HG03280 (cell line): Measurements from ENCODE around the gene NUDT6.
"Not testable (repeated sequence)": the region's sequence is repeated elsewhere in the genome, so short reads cannot be mapped to it uniquely, and the experiment has no call there.

Source experiments
- ATAC-seq: cut with Tn5 transposase; IDR thresholded peaks from one replicate; pipeline ENCODE4 v1.9.1; 2021; ENCODE audit warnings: mild to moderate bottlenecking, moderate library complexity; ENCODE audit not compliant: unreplicated experiment

Gene NUDT6

DNA sequence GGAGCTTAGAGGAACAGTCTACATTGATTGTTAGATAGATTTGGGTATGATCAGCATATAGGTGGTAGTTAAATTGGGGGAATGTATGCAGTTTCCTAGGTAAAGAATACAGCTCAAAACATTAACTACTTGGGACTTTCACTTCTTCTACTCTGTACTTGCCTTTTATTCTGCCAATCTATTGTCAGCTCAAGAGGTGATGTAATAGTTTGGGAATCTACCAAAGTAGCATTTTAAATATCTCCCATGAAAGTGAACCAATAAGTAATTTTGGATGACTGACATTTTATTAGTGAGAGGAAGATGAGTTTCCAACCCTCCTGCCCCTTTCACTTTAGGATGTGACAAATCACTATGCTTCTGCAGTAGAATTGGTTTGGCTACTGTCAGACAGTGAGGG, 43.4 kb downstream of the NUDT6 start:
- ATAC-seq = no peak

DNA sequence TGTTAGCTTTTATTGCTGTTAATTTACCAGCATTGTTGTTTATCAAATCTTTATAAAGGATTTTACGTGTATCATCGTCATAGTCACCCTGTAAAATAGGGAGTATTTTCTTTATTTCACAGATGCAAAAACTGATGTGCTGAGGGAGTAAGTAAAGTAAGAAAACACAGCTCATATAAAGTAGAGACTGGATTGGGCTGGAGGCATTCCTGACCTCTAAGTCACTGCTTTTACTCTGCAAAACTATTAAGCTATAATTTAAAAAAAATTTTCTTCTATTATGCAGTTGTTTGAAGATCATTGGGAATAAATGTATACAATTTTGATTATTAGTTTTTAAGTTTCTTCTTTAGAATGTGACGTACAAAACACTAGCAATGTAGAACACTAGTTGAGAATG, 45.9 kb downstream of the NUDT6 start:
- ATAC-seq = no peak

DNA sequence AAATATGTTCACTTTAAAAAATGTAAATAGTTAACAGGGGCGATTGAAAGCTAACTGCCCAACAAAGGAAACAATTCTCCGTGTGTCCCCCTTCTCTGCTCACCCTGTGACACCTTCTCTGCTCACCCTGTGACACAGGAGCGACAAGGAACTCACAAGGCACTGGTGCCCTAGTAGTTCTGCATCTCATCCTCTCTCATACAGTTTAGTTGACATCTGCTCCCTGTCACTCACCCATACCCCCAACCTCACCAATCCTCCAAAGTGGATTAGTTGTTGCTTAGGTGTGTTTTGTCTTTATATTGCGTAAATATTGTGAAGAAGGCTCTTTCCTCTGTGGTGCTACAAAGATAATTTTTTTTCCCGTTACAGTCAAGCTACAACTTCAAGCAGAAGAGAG, 46.4 kb downstream of the NUDT6 start:
- no peak for ATAC-seq

DNA sequence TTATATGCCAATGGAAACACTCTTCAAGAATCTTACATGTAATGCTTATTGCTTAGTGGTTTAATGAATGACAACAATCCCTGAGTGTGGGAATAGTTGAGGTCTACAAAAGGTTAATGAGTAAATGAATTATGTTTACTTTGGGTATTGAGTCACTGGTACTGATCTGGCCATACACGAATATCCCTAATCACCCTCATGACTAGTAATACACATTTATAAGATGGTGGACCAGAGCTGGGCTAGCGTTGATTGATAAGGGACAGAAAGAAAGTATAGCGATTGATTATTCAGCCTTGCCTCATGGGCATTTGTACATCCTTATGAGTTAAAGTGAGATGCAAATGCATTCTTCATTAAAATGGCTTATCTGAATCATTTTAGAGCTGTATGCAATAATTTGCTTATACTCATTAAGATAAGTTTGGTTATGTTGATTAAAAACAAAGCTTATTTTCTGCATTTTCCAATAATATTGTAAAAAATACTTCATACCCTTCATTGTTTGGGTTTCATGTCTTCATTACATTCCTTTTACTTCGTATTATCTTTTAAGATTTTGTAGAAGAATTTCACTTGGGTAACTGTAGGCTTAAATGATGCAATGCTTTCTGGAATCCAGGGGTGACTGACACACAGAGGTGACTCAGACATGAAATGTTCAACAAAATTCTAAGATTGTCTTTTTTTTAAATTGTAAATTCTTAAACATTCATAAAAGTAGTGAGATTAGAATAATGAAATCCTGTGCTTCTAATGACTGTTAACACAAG, 48.4 kb downstream of the NUDT6 start:
- no peak for ATAC-seq

DNA sequence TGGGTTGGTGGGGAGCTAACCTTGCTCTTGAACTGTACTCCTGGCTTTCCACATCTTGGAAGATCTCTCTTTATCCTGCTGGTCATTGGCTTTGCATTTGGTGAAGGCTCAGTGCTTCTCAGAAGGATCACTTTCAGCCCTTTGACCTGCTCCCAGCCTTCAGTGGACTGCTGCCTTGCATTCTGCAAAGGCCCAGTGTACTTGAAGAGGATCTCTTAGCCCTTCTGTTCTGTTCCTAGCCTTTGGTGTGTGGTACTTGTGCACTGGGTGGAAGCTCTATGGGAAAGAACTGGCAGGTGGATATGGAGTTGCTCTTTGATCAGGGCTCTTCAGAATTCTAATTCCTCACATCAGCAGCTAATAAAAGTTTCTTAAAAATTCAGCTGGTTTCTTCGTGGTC, 49.3 kb downstream of the NUDT6 start:
- no peak for ATAC-seq

DNA sequence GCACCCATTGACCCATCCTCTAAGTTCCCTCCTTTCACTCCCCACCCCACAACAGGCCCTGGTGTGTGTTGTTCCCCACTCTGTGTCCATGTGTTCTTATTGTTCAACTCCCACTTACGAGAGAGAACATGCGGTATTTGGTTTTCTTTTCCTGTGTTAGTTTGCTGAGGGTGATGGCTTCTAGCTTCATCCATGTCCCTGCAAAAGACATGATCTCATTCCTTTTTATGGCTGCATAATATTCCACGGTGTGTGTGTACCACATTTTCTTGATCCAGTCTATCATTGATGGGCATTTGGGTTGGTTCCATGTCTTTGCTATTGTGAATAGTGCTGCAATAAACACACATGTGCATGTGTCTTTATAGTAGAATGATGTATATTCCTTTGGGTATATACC, 54.2 kb downstream of the NUDT6 start:
- not testable (repeated sequence) for ATAC-seq

DNA sequence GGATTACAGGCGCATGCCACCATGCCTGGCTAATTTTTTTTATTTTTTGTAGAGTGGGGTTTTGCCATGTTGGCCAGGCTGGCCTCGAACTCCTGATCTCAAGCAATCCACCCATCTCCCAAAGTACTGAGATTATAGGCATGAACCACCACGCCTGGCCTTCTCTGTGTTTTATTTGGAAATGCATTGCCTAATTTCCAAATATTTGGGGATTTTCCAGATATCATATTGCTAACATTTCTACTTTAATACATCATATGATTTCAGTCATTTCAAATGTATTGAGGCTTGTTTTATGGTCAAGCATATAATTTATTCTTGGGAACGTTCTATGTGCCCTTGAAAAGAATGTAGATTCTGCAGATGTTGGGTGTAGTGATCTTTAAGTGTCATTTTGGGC, 57.0 kb downstream of the NUDT6 start:
- no peak for ATAC-seq

DNA sequence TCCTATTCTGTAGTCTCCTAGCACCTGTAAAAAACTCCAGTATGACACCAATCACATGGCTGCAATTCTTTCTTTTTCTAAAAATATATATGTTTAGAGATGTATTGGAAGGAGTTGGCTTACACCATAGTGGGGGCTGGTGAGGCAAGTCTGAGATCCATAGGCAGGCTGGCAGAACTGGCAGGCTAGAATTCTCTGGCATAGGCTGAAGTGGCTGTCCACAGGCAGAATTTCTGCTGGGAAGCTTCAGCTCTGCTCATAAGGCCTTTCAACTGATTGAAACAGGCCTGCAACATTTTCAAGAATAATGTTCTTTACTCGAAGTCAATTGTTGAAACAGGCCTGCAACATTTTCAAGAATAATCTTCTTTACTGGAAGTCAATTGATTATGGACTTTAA, 58.8 kb downstream of the NUDT6 start:
- no peak for ATAC-seq

DNA sequence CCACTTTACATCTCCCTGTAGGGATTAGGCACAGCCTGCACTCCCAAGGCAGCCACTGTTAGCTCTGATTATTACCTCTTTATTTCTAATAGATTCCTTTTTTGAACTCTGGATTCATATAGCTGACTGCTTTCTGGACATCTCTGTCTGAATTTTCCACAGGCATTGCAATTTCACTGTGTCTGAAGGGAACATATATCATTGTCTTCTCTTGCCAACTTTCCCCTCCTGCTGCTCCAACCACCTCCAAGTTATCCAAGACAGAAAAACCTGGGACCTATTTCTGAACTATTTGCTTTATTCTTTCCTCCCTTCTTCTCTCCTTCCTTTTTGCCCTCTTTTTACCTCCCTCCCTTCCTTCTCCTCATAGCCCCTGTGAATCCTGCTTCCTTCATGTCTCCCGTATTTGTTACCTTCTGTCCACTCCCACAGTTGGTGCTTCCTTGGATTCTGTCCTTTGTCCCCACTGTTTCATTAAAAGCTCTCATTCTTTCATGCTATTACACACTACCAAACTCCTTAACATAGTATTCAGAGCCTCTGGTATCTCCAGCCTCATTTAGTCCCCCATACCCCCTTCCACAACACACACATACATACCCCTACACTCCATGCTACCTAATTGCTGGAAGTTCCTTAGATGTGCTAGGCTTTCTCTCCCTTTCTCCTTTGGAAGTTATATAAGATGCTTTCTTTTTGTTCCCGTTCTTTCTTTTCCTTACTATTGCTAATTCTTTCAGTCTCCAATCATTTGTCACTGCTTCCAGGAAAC, 61.0 kb downstream of the NUDT6 start:
- no peak for ATAC-seq

DNA sequence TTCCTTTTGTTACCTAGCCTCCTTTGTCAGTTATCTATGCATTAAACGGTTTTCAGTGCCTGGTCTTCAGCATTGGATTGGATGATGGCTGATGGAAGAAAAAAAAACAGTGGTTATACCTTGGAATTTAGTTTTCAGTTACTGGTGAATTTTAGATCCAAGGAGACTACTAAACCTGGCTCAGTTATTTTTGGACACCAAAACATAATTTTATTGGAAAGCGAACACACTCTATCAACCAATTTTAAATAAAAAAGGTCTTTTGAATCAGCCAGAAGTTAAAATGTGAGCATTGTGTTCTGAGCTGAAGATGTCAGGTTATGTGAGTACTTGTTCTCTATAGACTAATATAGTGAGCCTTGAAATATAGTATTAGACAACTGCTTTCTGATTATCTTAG, 63.7 kb downstream of the NUDT6 start:
- ATAC-seq = no peak

DNA sequence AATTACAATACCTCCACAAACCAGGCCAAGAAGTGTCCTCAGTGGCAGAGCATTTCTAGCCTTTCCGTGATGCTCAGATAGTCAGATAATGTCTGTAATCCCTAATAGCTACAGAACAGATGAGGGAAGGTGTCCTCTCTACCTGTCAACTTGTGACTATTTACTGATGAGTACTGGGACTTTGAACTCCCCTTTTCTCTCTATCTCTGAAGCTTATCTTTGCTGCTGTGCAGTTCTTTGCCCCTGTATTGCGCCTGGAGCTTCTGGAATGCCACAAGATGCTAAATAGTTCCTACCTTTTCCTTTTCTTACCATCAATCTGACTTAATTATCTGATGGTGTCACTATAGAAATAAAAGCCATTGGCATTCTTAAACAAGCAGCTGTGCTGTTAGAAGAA, 65.2 kb downstream of the NUDT6 start:
- no peak for ATAC-seq

DNA sequence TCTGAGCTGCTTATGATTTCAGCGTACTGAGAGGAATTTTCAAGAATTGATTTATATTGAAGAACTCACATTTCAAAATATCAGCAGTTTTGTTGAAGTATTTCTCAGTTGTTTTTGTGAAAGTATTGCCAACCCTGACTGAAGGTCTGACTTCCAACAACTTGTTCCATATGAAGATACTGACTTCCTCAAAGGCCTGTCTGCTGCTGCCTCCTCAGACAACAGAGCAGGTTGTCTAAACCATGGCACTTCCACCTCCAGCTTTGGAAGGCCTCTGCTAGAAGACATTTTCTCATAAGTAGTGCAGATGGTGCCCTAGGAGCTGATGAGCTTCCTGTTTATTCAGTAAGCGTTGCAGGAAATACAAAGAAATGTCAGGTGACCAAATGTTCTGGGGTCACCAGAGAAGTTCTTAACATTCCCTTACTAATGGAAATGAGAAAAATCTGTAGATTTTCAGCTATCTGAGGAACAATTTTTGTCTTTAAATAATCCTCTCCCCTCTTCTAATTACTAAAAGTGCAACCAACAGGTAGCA, 67.0 kb downstream of the NUDT6 start:
- no peak for ATAC-seq

DNA sequence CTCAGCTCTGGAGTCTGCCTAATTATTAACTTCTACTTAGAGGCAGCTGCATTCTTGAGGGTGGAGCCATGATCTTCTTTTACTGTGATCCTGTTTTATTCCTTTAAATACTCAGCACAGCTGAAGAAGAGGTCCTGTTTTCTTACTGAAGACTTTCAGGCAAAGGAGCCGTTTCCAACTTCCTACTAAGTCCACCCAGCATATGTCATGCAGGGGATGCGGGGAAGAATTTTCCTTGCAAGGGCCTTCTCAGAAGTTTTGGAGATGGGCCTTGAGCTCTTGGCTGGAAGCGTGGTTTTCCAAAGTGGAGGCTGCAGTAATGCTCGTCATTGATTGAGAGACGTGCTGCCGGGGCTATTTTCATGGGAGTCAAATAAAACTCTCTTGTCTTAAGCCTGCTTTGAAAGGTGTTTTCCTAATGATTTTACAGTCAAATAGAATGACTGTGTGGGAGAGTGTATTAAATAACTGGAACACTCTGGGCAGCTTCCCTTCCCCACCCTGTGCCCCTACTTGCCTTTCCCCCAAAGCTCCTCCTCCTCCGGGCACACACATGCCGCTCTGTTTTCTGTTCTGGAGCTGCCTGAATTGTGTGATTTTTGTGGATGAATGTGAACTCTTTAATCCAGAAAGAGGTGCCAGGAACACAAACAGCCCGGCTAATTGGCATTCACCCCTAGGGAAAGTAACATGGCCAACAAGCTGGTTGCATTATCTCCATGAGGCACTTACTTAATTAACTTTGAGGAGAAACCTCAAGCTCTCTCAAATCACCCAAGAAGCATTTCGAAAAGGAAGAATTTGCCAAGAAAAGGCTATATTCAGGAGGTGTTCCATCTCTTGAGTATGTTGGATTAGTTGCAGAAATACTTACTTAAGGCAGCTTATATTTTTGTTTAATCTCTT, 67.7 kb downstream of the NUDT6 start:
- ATAC-seq = no peak

DNA sequence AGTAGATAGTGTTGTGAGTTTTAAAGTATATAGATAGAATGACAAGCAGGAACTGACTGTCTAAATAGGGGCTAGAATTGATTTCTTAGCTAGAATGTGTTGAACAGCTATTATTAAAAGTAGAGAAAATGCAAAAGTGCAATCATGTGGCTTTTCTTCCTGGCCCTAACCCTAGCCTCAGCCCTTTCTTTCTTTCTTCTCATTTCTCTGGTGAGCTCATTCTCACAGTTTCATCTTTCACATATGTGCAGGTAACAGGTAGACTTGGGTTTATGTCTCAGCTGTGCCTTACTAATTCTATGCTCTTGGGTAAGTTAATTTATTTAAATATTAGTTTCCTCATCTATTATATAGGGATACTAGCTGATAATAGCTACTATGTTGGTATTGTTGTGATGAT, 70.8 kb downstream of the NUDT6 start:
- ATAC-seq = no peak

DNA sequence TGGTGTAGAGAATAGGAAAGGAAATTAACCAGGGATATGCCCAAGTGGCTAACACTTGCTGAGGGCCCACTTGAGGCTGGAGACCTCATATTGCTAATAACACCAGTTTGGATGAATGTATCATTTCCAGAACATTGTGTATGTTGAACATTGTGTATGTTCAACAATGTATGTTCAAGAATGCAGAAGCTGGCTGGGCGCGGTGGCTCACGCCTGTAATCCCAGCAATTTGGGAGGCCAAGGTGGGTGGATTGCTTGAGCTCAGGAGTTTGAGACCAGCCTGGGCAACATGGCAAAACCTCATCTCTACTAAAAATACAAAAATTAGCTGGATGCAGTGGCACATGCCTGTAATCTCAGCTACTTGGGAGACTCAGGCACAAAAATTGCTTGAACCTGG, 72.6 kb downstream of the NUDT6 start:
- not testable (repeated sequence) for ATAC-seq

DNA sequence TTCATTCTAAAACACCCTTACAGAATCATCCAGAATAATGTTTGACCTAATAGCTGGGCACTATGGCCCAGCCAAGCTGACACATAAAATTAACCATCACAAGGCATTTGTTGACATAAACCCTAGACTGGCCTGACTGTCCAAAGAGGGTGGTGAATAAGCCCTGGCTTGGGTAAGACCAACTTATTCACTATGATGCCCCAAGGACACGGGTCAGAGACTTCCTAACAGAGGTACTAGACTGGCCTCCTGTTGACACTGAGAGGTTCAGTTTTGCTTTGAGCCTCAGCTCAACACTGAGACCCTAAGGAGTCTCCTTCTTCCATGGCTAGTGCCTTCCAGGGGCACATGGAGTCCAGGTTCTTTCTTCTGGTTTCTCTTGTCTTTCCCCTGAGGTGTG, 74.5 kb downstream of the NUDT6 start:
- ATAC-seq = no peak

DNA sequence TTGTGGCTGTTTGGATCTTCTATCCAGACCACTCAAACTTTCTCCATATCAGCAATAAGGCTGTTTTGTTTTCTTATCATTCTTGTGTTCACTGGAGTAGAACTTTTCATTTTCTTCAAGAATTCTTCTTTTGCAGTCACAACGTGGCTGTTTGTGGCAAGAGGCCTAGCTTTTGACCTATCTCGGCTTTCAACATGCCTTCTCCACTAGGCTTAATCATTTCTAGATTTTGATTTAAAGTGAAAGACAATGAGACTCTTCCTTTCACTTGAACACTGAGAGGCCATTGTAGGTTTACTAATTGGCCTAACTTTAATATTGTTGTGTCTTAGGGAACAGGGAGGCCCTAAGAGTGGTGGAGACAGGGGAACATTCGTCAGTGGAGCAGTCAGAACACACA, 76.6 kb downstream of the NUDT6 start:
- no peak for ATAC-seq

DNA sequence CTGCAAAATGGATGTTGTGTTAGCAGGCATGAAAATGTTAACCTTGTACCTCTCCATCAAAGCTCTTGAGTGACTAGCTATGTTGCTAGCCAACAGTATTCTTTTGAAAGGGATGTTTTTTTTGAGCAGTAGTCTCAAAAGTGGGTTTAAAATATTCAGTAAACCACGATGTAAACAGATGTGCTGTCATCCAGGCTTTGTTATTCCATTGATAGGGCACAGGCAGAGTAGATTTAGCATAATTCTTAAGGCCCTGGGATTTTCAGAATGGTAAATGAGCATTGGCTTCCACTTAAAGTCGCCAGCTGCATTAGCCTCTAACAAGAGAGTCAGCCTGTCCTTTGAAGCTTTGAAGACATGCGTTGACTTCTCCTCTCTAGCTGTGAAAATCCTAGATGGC, 77.3 kb downstream of the NUDT6 start:
- no peak for ATAC-seq

DNA sequence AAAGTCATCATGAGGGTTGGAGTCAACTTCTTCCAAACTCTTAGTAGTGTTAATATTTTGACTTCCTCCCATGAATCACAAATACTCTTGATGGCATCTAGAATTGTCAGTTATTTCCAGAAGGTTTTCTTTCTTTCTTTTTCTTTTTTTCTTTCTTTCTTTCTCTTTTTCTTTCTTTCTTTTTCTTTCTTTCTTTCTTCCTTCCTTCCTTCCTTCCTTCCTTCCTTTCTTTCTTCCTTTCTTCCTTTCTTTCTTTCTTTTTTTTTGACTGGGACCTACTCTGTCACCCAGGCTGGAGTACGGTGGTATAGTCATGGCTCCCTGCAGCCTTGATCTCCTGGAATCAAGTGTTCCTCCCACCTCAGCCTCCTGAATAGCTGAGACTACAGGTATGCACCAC, 78.0 kb downstream of the NUDT6 start:
- ATAC-seq = not testable (repeated sequence)

DNA sequence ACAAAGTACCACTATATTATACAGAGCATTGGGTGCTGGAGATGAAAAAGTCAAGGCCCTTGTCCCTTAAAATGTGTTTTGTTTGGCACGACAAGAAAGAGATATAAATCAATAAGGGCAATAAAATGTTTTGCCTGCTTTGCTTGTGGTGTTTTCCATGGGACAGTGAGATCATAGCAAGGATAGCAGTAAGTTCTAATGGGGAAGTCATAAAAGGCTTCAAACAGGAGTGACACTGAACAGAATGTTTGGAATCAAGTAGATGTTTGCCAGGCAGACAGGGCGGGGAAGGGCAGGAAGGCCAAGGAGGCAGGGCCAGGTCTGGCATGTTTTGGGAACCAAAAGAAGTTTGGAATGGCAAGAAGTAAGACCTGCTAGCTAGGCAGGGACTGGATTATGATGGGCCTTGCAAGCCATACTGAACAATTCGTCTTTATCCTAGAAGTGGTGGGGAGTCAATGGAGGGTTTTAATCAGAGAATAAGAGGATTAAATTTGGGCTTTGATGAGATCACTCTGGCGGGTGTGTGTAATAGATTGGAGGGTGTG, 79.3 kb downstream of the NUDT6 start:
- ATAC-seq = no peak
